Uterus (tissue), 2 donors: ENCODE data around the gene VIPR2.

Experiments used
- POLR2A ChIP-seq, 2 donors: fragments of 450-650 bp; IDR thresholded peaks; one replicate each; pipeline ENCODE4 v1.6.1; 2016; ENCODE audit warnings: antibody characterized with exemption in 2 of 2, mild to moderate bottlenecking in 1 of 2, moderate library complexity in 1 of 2
- TF ChIP-seq, protein P1 (sequence below), 4 experiments: fragments of 200-600 bp in 2 of 4; fragments of 450-650 bp in 2 of 4; sonication (generic) in 2 of 4; IDR thresholded peaks; one replicate each; pipeline ENCODE4 v1.5.1; 2016 to 2019; ENCODE audit warnings: antibody characterized with exemption in 4 of 4, mild to moderate bottlenecking in 2 of 4, moderate library complexity in 1 of 4

DNA sequence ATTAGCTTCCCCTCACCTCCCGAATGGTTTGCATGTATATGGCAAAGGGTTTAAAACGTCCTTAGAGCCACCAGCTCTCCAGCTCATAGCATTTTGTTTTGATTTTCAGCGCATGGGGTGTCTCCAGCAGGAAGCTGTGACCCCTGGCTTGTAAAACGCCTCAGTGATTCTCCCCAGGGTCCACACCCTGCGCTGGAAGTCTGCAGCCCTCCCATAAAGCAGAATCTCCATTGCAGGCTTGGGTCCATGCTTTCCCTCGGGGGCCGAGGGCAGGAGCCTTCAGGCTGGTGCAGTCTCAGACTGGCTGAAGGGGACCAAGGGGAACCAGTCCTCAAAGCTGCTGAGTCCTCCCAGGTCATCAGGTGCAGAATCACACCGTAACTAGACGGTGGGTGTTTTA is 109.7 kb downstream of the VIPR2 start:
- TF ChIP-seq, protein P1, sequence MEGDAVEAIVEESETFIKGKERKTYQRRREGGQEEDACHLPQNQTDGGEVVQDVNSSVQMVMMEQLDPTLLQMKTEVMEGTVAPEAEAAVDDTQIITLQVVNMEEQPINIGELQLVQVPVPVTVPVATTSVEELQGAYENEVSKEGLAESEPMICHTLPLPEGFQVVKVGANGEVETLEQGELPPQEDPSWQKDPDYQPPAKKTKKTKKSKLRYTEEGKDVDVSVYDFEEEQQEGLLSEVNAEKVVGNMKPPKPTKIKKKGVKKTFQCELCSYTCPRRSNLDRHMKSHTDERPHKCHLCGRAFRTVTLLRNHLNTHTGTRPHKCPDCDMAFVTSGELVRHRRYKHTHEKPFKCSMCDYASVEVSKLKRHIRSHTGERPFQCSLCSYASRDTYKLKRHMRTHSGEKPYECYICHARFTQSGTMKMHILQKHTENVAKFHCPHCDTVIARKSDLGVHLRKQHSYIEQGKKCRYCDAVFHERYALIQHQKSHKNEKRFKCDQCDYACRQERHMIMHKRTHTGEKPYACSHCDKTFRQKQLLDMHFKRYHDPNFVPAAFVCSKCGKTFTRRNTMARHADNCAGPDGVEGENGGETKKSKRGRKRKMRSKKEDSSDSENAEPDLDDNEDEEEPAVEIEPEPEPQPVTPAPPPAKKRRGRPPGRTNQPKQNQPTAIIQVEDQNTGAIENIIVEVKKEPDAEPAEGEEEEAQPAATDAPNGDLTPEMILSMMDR (IDR thresholded peaks at IDR 0.05), result no peak
- no peak for TF ChIP-seq POLR2A (IDR thresholded peaks at IDR 0.05)
